IPS-11a (cell line): Measurements from ENCODE around the gene IKZF3.
A peak's percentile ranks its signal among the peaks of the same experiment; 100 is the strongest.
"Not testable (repeated sequence)": the region's sequence is repeated elsewhere in the genome, so short reads cannot be mapped to it uniquely, and the experiment has no call there.

ENCODE experiments used
- H3K4me3 ChIP-seq: one replicate; pipeline ENCODE4 v1.5.1; 2013; ENCODE audit warnings: low read depth, low read length, control low read depth

Gene IKZF3

GRCh38 chr17:39742126-39742855 lies 121.8 kb downstream of the IKZF3 start:
- H3K4me3 ChIP-seq = no peak overlapping the region

- peak overlapping the region; percentile 54 for H3K4me3 ChIP-seq
Measured at GRCh38 chr17:39740357-39741111, 123.6 kb downstream of the IKZF3 start.

DNA sequence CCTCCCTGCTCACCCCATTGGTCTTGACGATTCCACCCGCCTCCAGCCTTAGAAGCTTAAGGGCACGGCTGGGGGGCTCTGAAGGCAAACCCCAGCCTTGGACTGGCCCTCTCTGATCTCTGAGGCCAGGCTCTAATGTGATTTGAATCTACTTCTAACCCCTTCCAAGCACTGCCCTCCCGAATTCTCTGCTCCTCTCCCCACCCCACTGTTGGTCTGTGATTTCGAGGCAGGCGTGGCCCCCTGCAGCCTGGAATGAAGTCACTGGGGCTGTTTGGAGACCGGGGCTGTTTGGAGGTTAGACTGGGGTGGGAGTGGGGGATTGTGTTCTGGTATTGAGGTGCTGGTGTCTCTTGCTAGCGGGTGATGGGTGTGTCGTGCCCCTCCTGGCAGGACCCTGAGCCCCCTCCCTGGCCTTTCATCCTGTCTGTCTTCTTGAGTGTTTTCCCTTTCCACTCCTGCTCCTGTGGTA lies 124.2 kb downstream of the IKZF3 start:
- peak overlapping the region; percentile 54 for H3K4me3 ChIP-seq

DNA sequence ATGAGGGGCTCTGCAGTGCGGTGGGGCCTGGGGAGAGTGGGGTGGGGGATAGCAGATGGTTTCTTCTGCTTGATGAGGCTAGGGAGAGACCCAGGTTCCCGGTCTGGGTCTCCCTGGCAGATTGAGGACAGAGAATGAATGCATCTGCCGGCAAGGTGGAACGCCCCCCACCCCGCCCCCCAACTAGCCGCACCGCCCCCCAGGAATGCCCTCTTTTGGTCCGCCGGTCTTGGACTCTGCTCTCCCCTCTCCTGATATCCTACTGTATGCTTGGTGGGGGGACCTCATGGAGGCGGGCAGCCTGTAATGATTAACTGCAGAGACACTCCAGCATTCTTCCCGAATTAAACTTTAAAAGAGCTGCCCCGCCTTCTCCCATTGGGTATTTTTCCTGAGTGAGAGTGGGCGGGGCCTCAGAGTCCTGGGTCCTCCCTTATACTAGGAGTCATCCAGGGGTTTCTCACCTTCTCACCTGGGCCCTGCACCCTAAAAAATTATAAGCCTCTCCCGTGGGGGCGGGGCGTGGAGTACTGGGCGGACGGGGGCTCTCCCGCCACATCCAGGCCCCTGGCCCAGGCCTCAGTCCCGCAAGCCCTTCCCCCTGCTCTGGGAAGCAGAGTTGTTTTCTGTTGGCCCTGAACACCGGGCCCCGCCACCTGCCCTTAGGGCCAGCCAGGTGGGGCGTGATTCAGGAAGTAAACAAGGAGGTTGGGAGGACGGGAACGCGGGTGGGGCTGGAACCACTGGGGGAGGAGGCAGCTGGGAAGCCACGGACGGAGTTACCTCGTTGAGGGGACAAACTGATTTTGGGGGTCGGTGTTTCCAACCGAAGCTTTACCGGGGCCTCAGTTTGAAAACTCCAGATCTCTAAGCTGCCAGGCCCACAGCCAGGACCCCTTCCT lies 124.9 kb downstream of the IKZF3 start:
- H3K4me3 ChIP-seq = peak overlapping the region; percentile 63

DNA sequence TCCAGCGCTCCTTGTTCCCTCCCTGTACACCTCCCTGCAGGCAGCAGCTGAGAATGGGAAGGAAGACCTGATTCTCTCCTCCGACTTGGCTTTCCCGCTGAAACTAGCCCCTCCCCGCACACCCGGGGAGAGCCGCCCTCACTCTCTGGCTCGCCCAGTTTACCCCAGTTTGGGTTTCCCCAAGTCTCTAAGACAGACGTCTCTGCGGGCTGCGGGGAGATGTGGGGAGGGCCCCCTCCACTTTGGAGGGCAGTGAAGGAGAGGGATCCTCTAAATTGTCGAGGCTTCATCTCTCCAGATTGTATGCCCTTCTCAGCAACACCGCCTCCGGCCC lies 125.6 kb downstream of the IKZF3 start:
- peak overlapping the region; percentile 63 for H3K4me3 ChIP-seq

GRCh38 chr17:39737760-39738567 lies 126.1 kb downstream of the IKZF3 start, which contains the start of gene GRB7:
Gene GRB7, plus strand, starts transcription at chr17:39737938. Its CDS starts 4,364 bp downstream, at chr17:39742302.
- H3K4me3 ChIP-seq = peak within 1 kb of the TSS; percentile 63

DNA sequence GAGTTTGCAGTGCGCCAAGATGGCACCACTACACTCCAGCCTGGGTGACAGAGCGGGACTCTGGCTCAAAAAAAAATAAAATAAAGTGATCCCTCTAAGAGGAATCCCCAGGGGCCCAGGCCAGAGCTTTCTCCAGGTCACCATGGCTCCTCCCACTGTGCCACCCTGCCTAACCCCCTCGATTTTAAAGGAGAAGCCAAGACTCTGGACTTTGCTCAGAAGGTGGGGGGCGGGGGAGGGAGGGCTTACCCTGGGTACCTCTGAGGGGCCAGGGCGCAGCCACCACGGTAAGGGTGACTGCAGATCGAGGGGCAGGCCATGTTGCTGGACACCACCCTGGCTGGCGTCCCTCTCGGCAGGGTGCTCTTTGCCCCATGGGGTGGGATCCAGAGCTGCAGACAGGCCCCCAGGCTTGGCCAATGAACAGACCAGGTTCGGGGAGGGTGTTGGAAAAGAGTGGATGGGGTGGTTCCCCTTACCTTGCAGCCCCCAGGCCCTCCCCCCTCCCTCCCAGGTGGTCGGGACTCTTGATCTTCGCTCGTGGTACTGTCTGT lies 126.8 kb downstream of the IKZF3 start:
- peak overlapping the region; percentile 63 for H3K4me3 ChIP-seq

GRCh38 chr17:39736319-39737165 lies 127.6 kb downstream of the IKZF3 start:
- no peak overlapping the region for H3K4me3 ChIP-seq

DNA sequence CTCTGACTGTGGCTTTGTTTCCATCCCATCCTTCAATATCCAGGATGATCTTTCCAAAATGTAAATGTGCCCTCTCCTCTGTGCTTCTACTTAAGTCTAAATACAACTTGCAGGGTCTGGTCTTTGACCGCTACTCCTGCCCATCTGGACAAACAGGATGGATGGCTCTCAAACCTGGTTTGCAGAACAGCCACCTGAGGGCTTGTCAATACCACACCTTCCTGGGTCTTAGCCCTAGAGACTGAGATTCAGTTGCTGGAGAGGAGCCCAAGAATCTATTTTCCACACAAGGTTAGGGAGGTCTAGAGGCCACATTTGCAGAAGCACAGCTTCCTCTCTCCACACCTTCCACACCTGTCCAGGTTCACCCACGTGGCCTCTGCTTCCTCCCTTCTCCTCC lies 128.2 kb downstream of the IKZF3 start:
- H3K4me3 ChIP-seq = no peak overlapping the region

GRCh38 chr17:39732586-39732985 lies 131.5 kb downstream of the IKZF3 start:
- H3K4me3 ChIP-seq = no peak overlapping the region

GRCh38 chr17:39730095-39730921 lies 133.8 kb downstream of the IKZF3 start, which contains the start of gene MIEN1:
Gene MIEN1, minus strand, starts transcription at chr17:39730532. Its CDS starts 37 bp downstream, at chr17:39730495.
- H3K4me3 ChIP-seq = peak within 1 kb of the TSS; percentile 59

DNA sequence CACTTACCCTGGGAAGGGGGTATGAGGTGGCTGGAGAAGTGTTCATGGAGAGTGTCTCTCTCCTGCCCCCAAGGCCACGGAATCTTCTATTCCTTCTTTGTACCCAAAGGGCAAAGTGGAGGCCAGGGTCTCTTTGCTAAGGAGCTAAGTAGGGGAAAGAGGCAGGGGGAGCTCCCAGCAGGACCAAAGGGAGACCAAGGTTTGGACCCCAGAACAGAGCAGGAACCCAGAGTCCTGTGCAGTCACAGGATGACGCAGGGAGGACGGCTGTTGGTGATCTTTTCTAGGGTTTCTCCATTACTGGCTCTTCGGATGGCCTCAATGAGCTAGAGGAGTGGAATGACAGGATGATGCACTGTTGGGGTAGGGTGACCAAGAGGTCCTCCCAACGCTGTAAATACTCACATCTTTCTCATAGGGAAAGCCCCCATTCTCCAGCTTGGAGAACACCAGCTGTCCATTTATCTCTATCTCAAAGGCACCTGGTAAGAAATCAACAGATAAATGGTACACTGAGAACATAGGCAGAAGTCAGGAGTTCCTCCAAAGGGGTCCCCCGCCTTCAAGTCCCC lies 134.7 kb downstream of the IKZF3 start:
- H3K4me3 ChIP-seq = peak overlapping the region; percentile 59

GRCh38 chr17:39727556-39727955 lies 136.6 kb downstream of the IKZF3 start:
- H3K4me3 ChIP-seq = no peak overlapping the region

- H3K4me3 ChIP-seq = no peak overlapping the region
Measured at GRCh38 chr17:39726617-39727016, 137.5 kb downstream of the IKZF3 start.

DNA sequence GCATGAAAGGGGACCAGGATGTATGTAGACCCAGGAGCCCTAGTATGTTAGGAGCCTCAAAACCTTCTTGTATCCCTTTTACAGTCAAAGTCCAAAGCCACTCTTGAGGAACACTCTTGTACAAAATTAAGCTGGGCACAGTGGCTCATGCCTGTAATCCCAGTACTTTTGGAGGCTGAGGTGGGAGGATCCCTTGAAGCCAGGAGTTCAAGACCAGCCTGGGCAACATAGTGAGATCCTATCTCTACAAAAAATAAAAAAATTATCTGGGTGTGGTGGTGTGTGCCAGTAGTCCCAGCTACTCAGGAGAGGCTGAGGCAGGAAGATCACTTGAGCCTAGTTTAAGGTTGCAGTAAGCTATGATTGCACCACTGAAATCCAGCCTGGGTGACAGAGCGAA lies 138.2 kb downstream of the IKZF3 start:
- H3K4me3 ChIP-seq = not testable (repeated sequence)

GRCh38 chr17:39724731-39725130 lies 139.4 kb downstream of the IKZF3 start:
- H3K4me3 ChIP-seq = no peak overlapping the region

GRCh38 chr17:39722965-39723848 lies 140.9 kb downstream of the IKZF3 start:
- H3K4me3 ChIP-seq = no peak overlapping the region
